Activated CD8-positive, alpha-beta T cell treated with anti-CD3 and anti-CD28 coated beads, Interleukin-2, amount 10 ng/mL, durations not matched to agents 7 days and 5 days (primary cell): ENCODE data around the gene RTCA. TPM values are rescaled to one million over a fixed set of nuclear protein-coding genes. Genes with fewer than 3 reads are reported as not detected.
A peak's percentile ranks its signal among the peaks of the same experiment; 100 is the strongest.
"Not testable (repeated sequence)": the region's sequence is repeated elsewhere in the genome, so short reads cannot be mapped to it uniquely, and the experiment has no call there.

Experiments used
- ATAC-seq: fragments of 150-1000 bp; cut with Tn5 transposase; one replicate; pipeline ENCODE4 v1.10.0; 2021; ENCODE audit warnings: moderate library complexity
- CTCF ChIA-PET: fragments of 350-600 bp; sonication (Branson Sonifier 250); formaldehyde crosslinking; loops from one replicate; lab custom pipeline; 2021; ENCODE audit warnings: antibody characterized with exemption; lab: Charles Lee
- POLR2A ChIA-PET: fragments of 350-600 bp; sonication (Branson Sonifier 250); formaldehyde crosslinking; loops from one replicate; lab custom pipeline; 2021; ENCODE audit warnings: antibody characterized with exemption; lab: Charles Lee
- DNase-seq: peaks from one replicate; pipeline ENCODE4 v3.0.0-alpha.2; 2020
- H3K27ac Mint-ChIP-seq: one replicate; pipeline ENCODE4 v1.8.0; 2021; ENCODE audit warnings: mild to moderate bottlenecking, mixed read lengths
- H3K27me3 Mint-ChIP-seq: one replicate; pipeline ENCODE4 v1.8.0; 2021; ENCODE audit warnings: low read depth, mixed read lengths
- H3K36me3 Mint-ChIP-seq: one replicate; pipeline ENCODE4 v1.8.0; 2021; ENCODE audit warnings: low read depth, mixed read lengths
- H3K4me1 Mint-ChIP-seq: one replicate; pipeline ENCODE4 v1.8.0; 2021; ENCODE audit warnings: low read depth, mixed read lengths
- H3K4me3 Mint-ChIP-seq: one replicate; pipeline ENCODE4 v1.8.0; 2021; ENCODE audit warnings: mild to moderate bottlenecking, mixed read lengths
- H3K9me3 Mint-ChIP-seq: one replicate; pipeline ENCODE4 v1.8.0; 2022; ENCODE audit warnings: mixed read lengths; ENCODE audit not compliant: insufficient read depth
- total RNA-seq, 2 experiments: library from RNA; stranded (reverse); gene quantifications; one replicate each; pipeline ENCODE4 v1.2.3, GENCODE V29; 2021

The RTCA gene
- 10 to 100 TPM; 51.6 to 51.7 TPM for total RNA-seq

- Mint-ChIP-seq H3K4me3 (peak within 1 kb of the TSS; percentile 100), H3K4me1 (peaks cover 38% of the 10 kb centered on the region), H3K27me3 (no peaks in the 10 kb centered on the region), H3K27ac (peak within 1 kb of the TSS; percentile 99), H3K36me3 (peaks cover 63% of the 10 kb centered on the region), H3K9me3 (peaks cover 5% of the 10 kb centered on the region)
- DNase-seq (peak; percentile 96), ATAC-seq (peak; percentile 94)
- POLR2A ChIA-PET = interaction anchor here (0.6 to 3.1 kb wide), 25 partner anchors 8 to 709 kb away, joined by 3 to 45 read pairs (median 3); partner anchors contain the start of genes CDC14A, DBT, SASS6 and TRMT13
- CTCF ChIA-PET = interaction anchor here (0.7 to 2.2 kb wide), 13 partner anchors 10 to 458 kb away, joined by 3 to 7 read pairs (median 4); partner anchors contain the start of gene DBT
These were observed at the start of gene RTCA for GRCh38 chr1:100265931-100266740. TSS of gene RTCA (plus strand) at chr1:100266216. CDS start at chr1:100266376, 160 bp downstream.

GRCh38 chr1:100217834-100218233 lies 48.2 kb upstream of the RTCA start:
- Mint-ChIP-seq H3K4me3 (no peak overlapping the region), H3K4me1 (peaks cover 8% of the 10 kb centered on the region), H3K27me3 (no peaks in the 10 kb centered on the region), H3K36me3 (peaks cover 35% of the 10 kb centered on the region), H3K27ac (no peak overlapping the region), H3K9me3 (no peaks in the 10 kb centered on the region)
- ATAC-seq = no peak
- no peak for DNase-seq
- CTCF ChIA-PET = no interaction called here
- POLR2A ChIA-PET = no interaction called here

GRCh38 chr1:100219457-100219856 lies 46.6 kb upstream of the RTCA start:
- Mint-ChIP-seq H3K4me3 (no peak overlapping the region), H3K27me3 (no peaks in the 10 kb centered on the region), H3K27ac (no peak overlapping the region), H3K4me1 (peaks cover 13% of the 10 kb centered on the region), H3K36me3 (peaks cover 30% of the 10 kb centered on the region), H3K9me3 (no peaks in the 10 kb centered on the region)
- DNase-seq = no peak
- CTCF ChIA-PET = interaction anchor here (1.3 kb wide), 1 partner anchor 9 kb away, joined by 3 read pairs; no protein-coding TSS in a partner anchor
- POLR2A ChIA-PET = interaction anchor here (0.6 kb wide), 1 partner anchor 8 kb away, joined by 3 read pairs; no protein-coding TSS in a partner anchor
- ATAC-seq = no peak

- ATAC-seq (no peak), DNase-seq (no peak)
- no peaks in the 10 kb centered on the region for H3K9me3 Mint-ChIP-seq
- no peaks in the 10 kb centered on the region for H3K27me3 Mint-ChIP-seq
- H3K27ac Mint-ChIP-seq = no peak overlapping the region
- H3K4me1 Mint-ChIP-seq = peaks cover 13% of the 10 kb centered on the region
- no peak overlapping the region for H3K4me3 Mint-ChIP-seq
- POLR2A ChIA-PET = no interaction called here
- H3K36me3 Mint-ChIP-seq = peaks cover 29% of the 10 kb centered on the region
- CTCF ChIA-PET = interaction anchor here (1.3 kb wide), 1 partner anchor 10 kb away, joined by 3 read pairs; no protein-coding TSS in a partner anchor
These were observed 46.1 kb upstream of the RTCA start for GRCh38 chr1:100219883-100220282.

- ChIA-PET CTCF (interaction anchor here (1.1 to 1.5 kb wide), 2 partner anchors 11 to 26 kb away, joined by 3 read pairs; no protein-coding TSS in a partner anchor), POLR2A (no interaction called here)
- ATAC-seq (no peak), DNase-seq (no peak)
- H3K27me3 Mint-ChIP-seq = no peaks in the 10 kb centered on the region
- H3K36me3 Mint-ChIP-seq = peaks cover 27% of the 10 kb centered on the region
- no peaks in the 10 kb centered on the region for H3K9me3 Mint-ChIP-seq
- no peak overlapping the region for H3K27ac Mint-ChIP-seq
- no peak overlapping the region for H3K4me3 Mint-ChIP-seq
- H3K4me1 Mint-ChIP-seq = peaks cover 13% of the 10 kb centered on the region
These were observed 43.6 kb upstream of the RTCA start for GRCh38 chr1:100222428-100222827.

- Mint-ChIP-seq H3K4me1 (no peaks in the 10 kb centered on the region), H3K27me3 (no peaks in the 10 kb centered on the region), H3K27ac (no peak overlapping the region), H3K9me3 (no peaks in the 10 kb centered on the region), H3K4me3 (no peak overlapping the region), H3K36me3 (peaks cover 37% of the 10 kb centered on the region)
- DNase-seq (no peak), ATAC-seq (no peak)
- POLR2A ChIA-PET = no interaction called here
- CTCF ChIA-PET = no interaction called here
These were observed 36.2 kb upstream of the RTCA start for GRCh38 chr1:100229681-100230443.

GRCh38 chr1:100230765-100231164 lies 35.3 kb upstream of the RTCA start:
- CTCF ChIA-PET = no interaction called here

GRCh38 chr1:100231721-100232120 lies 34.3 kb upstream of the RTCA start:
- H3K27ac Mint-ChIP-seq = no peak overlapping the region
- H3K9me3 Mint-ChIP-seq = no peaks in the 10 kb centered on the region
- CTCF ChIA-PET = no interaction called here
- ATAC-seq = no peak
- DNase-seq = no peak
- peaks cover 35% of the 10 kb centered on the region for H3K36me3 Mint-ChIP-seq
- no peaks in the 10 kb centered on the region for H3K4me1 Mint-ChIP-seq
- H3K4me3 Mint-ChIP-seq = no peak overlapping the region
- POLR2A ChIA-PET = interaction anchor here (0.6 kb wide), 1 partner anchor 120 kb away, joined by 3 read pairs; no protein-coding TSS in a partner anchor
- no peaks in the 10 kb centered on the region for H3K27me3 Mint-ChIP-seq

More at GRCh38 chr1:100230765-100231164, 35.3 kb upstream of the RTCA start:
- no peak for ATAC-seq
- Mint-ChIP-seq H3K27me3 (no peaks in the 10 kb centered on the region), H3K4me3 (no peak overlapping the region), H3K36me3 (peaks cover 37% of the 10 kb centered on the region), H3K4me1 (no peaks in the 10 kb centered on the region), H3K9me3 (no peaks in the 10 kb centered on the region), H3K27ac (no peak overlapping the region)
- POLR2A ChIA-PET = interaction anchor here (0.6 kb wide), 1 partner anchor 121 kb away, joined by 3 read pairs; no protein-coding TSS in a partner anchor
- no peak for DNase-seq

- Mint-ChIP-seq H3K4me3 (no peak overlapping the region), H3K27me3 (no peaks in the 10 kb centered on the region), H3K9me3 (no peaks in the 10 kb centered on the region), H3K27ac (no peak overlapping the region), H3K4me1 (no peaks in the 10 kb centered on the region), H3K36me3 (peaks cover 40% of the 10 kb centered on the region)
- ChIA-PET POLR2A (no interaction called here), CTCF (no interaction called here)
- no peak for ATAC-seq
- no peak for DNase-seq
These were observed 33.9 kb upstream of the RTCA start for GRCh38 chr1:100232156-100232555.

GRCh38 chr1:100233566-100233965 lies 32.5 kb upstream of the RTCA start:
- POLR2A ChIA-PET, ATAC-seq, DNase-seq, H3K9me3 Mint-ChIP-seq, H3K27me3 Mint-ChIP-seq, H3K27ac Mint-ChIP-seq, H3K4me1 Mint-ChIP-seq, H3K4me3 Mint-ChIP-seq: not testable (repeated sequence)
- peaks cover 42% of the 10 kb centered on the region for H3K36me3 Mint-ChIP-seq
- CTCF ChIA-PET = interaction anchor here (1.0 kb wide), 1 partner anchor 11 kb away, joined by 3 read pairs; no protein-coding TSS in a partner anchor

- POLR2A ChIA-PET = no interaction called here
- Mint-ChIP-seq H3K27ac (no peak overlapping the region), H3K27me3 (no peaks in the 10 kb centered on the region), H3K4me1 (no peaks in the 10 kb centered on the region), H3K4me3 (no peak overlapping the region), H3K36me3 (peaks cover 46% of the 10 kb centered on the region), H3K9me3 (no peaks in the 10 kb centered on the region)
- no peak for ATAC-seq
- CTCF ChIA-PET = no interaction called here
- DNase-seq = no peak
These were observed 31.6 kb upstream of the RTCA start for GRCh38 chr1:100234432-100234831.
